ENCODE results near the gene EFR3B. TPM values are rescaled to one million over a fixed set of nuclear protein-coding genes. Genes with fewer than 3 reads are reported as not detected.

EFR3B gene
- total RNA-seq, 1 donor from 2014 or later, result 17.2 TPM

DNA sequence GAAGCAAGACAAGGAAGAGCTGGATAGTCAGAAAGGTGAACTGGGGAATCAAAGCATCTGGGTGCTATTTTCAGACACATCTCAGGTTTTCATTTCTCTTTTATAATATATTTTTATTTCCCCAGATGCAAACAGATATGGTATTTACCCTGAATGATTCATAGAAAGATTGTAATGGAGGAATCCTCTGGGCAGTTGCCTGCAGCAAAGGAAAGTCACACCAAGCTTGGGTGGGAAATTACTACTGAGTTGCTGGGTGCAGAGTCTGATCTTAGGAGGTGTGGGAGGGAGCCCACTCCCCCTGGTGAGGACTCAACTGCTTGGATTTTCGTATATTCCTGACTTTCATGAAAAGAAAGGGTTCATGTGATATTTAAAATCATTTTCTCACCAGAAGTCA lies 2.1 kb downstream of the EFR3B start:
- Mint-ChIP-seq H3K4me3 (peak overlapping the region; percentile 98), H3K27ac (no peak overlapping the region), H3K4me1 (peaks cover 25% of the 10 kb centered on the region), H3K27me3 (ENCODE audit: insufficient read depth, low read depth) (peaks cover 19% of the 10 kb centered on the region), H3K9me3 (no peaks in the 10 kb centered on the region), H3K36me3 (peaks cover 14% of the 10 kb centered on the region)
- peaks cover 23% of the 10 kb centered on the region for H3K27me3 ChIP-seq
- peak overlapping the region; percentile 87 for H3K4me2 ChIP-seq
- no peak for TF ChIP-seq EZH2phosphoT487 (IDR thresholded peaks at IDR 0.05)
- TF ChIP-seq, protein P1, sequence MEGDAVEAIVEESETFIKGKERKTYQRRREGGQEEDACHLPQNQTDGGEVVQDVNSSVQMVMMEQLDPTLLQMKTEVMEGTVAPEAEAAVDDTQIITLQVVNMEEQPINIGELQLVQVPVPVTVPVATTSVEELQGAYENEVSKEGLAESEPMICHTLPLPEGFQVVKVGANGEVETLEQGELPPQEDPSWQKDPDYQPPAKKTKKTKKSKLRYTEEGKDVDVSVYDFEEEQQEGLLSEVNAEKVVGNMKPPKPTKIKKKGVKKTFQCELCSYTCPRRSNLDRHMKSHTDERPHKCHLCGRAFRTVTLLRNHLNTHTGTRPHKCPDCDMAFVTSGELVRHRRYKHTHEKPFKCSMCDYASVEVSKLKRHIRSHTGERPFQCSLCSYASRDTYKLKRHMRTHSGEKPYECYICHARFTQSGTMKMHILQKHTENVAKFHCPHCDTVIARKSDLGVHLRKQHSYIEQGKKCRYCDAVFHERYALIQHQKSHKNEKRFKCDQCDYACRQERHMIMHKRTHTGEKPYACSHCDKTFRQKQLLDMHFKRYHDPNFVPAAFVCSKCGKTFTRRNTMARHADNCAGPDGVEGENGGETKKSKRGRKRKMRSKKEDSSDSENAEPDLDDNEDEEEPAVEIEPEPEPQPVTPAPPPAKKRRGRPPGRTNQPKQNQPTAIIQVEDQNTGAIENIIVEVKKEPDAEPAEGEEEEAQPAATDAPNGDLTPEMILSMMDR (IDR thresholded peaks at IDR 0.05), result no peak
- no peak for TF ChIP-seq EZH2 (IDR thresholded peaks at IDR 0.05)
- H4K20me1 ChIP-seq (ENCODE audit: low read depth), result peaks cover 31% of the 10 kb centered on the region
- H3F3A ChIP-seq (ENCODE audit: low read depth), result peaks cover 22% of the 10 kb centered on the region
- no peak for DNase-seq (ENCODE audit: low spot score)
- H3K9ac ChIP-seq, result no peak overlapping the region
- H2AFZ ChIP-seq (replicated peaks), result no peak overlapping the region
- H3K4me3 ChIP-seq, result peak overlapping the region; percentile 94
- no peaks in the 10 kb centered on the region for H3K9me3 ChIP-seq (ENCODE audit: low read depth)
- H3K79me2 ChIP-seq (ENCODE audit: low read depth), result peaks cover 37% of the 10 kb centered on the region
- peaks cover 13% of the 10 kb centered on the region for H3K4me1 ChIP-seq
- H3K36me3 ChIP-seq, result no peaks in the 10 kb centered on the region
- H3K27ac ChIP-seq, result no peak overlapping the region

DNA sequence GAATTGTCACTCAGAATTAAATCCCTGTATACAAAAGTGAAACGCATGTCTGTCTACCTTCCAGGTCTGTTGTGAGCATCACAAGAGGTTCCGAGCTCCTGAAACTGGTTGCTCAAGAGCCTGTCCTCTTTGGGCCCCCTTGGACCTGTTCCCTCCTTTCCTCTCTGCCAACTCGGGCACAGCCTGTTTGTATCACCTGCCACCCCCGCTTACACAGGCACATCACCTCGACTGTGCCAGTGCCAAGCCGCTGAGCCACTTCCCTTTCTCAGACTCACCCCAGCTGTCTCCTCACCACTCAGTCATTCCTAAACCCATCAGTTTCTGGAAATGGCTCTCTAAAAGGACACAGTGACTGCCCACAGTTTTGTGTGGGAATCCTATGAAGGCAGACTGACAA lies 3.1 kb downstream of the EFR3B start:
- no peak overlapping the region for H2AFZ ChIP-seq (replicated peaks)
- H4K20me1 ChIP-seq (ENCODE audit: low read depth), result peaks cover 31% of the 10 kb centered on the region
- H3K27me3 Mint-ChIP-seq (ENCODE audit: insufficient read depth, low read depth), result peaks cover 19% of the 10 kb centered on the region
- no peak for DNase-seq (ENCODE audit: low spot score)
- H3K9ac ChIP-seq, result no peak overlapping the region
- peaks cover 22% of the 10 kb centered on the region for H3F3A ChIP-seq (ENCODE audit: low read depth)
- H3K4me1 ChIP-seq, result peaks cover 13% of the 10 kb centered on the region
- TF ChIP-seq EZH2 (IDR thresholded peaks at IDR 0.05), result no peak
- no peak for TF ChIP-seq EZH2phosphoT487 (IDR thresholded peaks at IDR 0.05)
- TF ChIP-seq, protein P1 (IDR thresholded peaks at IDR 0.05), result no peak
- H3K4me2 ChIP-seq, result no peak overlapping the region
- no peak overlapping the region for H3K27ac ChIP-seq
- H3K4me3 Mint-ChIP-seq, result peak overlapping the region; percentile 98
- peaks cover 25% of the 10 kb centered on the region for H3K4me1 Mint-ChIP-seq
- no peak overlapping the region for H3K27ac Mint-ChIP-seq
- H3K36me3 ChIP-seq, result no peaks in the 10 kb centered on the region
- peaks cover 14% of the 10 kb centered on the region for H3K36me3 Mint-ChIP-seq
- H3K79me2 ChIP-seq (ENCODE audit: low read depth), result peaks cover 37% of the 10 kb centered on the region
- peaks cover 20% of the 10 kb centered on the region for H3K27me3 ChIP-seq
- H3K9me3 ChIP-seq (ENCODE audit: low read depth), result no peaks in the 10 kb centered on the region
- no peak overlapping the region for H3K4me3 ChIP-seq
- no peaks in the 10 kb centered on the region for H3K9me3 Mint-ChIP-seq

DNA sequence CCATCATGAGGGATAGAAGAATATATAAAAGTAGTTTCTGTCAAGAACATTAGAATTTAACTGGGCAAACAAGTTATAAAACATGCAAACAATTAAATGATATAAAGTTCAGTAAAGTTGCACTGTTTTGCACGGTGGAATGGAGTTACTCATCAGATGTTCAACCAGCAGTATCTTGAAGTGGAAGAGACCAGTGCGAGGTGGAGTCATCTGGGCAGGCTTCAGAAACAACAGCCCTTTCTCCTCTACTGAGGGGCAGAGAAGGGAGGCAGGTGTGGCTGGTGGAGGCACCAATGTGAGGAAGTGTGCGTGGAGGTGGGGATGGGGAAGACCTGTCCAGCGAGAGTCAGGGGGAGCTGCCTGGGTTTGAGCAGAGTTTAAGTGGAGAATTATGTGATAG lies 7.5 kb downstream of the EFR3B start:
- no peak overlapping the region for H3K27ac ChIP-seq
- H3K4me1 Mint-ChIP-seq, result peaks cover 3% of the 10 kb centered on the region
- H3K9me3 Mint-ChIP-seq, result no peaks in the 10 kb centered on the region
- peaks cover 25% of the 10 kb centered on the region for H4K20me1 ChIP-seq (ENCODE audit: low read depth)
- H3K9ac ChIP-seq, result no peak overlapping the region
- no peaks in the 10 kb centered on the region for H3K27me3 ChIP-seq
- no peaks in the 10 kb centered on the region for H3K9me3 ChIP-seq (ENCODE audit: low read depth)
- no peaks in the 10 kb centered on the region for H3F3A ChIP-seq (ENCODE audit: low read depth)
- no peaks in the 10 kb centered on the region for H3K4me1 ChIP-seq
- no peak for TF ChIP-seq EZH2 (IDR thresholded peaks at IDR 0.05)
- TF ChIP-seq, protein P1 (IDR thresholded peaks at IDR 0.05), result no peak
- no peak overlapping the region for H3K27ac Mint-ChIP-seq
- H2AFZ ChIP-seq (replicated peaks), result no peak overlapping the region
- DNase-seq (ENCODE audit: low spot score), result no peak
- H3K4me3 Mint-ChIP-seq, result no peak overlapping the region
- H3K36me3 ChIP-seq, result no peaks in the 10 kb centered on the region
- H3K4me3 ChIP-seq, result no peak overlapping the region
- H3K27me3 Mint-ChIP-seq (ENCODE audit: insufficient read depth, low read depth), result peaks cover 9% of the 10 kb centered on the region
- H3K4me2 ChIP-seq, result no peak overlapping the region
- peaks cover 15% of the 10 kb centered on the region for H3K36me3 Mint-ChIP-seq
- peaks cover 53% of the 10 kb centered on the region for H3K79me2 ChIP-seq (ENCODE audit: low read depth)

Measured in neural progenitor cell (in vitro differentiated cells).